K562 (cell line): ENCODE data around the gene RTL10. TPM values are rescaled to one million over a fixed set of nuclear protein-coding genes. Genes with fewer than 3 reads are reported as not detected.

Source experiments
- ATAC-seq: fragments of 200-7000 bp; cut with Tn5 transposase; 3 replicates; pipeline ENCODE4 v1.9.1; 2020; ENCODE audit warnings: moderate library complexity
- BruUV-seq: library from RNA; stranded (reverse); fragments of 400-500 nt; replicated peaks from 2 replicates; lab custom pipeline; 2021; lab: Mats Ljungman, UMichigan
- CTCF ChIA-PET: fragments of 300-600 bp; formaldehyde crosslinking; extraction: SDS; loops from one replicate; lab custom pipeline; 2021; ENCODE audit warnings: low intra/inter-chr PET ratio; lab: Yijun Ruan, JAX
- POLR2A ChIA-PET: fragments of 300-600, 350-650 bp; sonication (Branson Sonifier 250); formaldehyde crosslinking; extraction: SDS; loops from one replicate; lab custom pipeline; 2021; ENCODE audit warnings: antibody characterized with exemption, inconsistent platforms; lab: Yijun Ruan, JAX
- DNase-seq, 4 experiments: peaks; one replicate each; pipeline versions ENCODE4 v3.0.0 to v3.0.0-alpha.2; 2011 to 2018; ENCODE audit warnings: low spot score in 3 of 4, mixed read lengths in 3 of 4; ENCODE audit errors: extremely low read depth in 1 of 4
- FAIRE-seq: peaks from 2 replicates; lab custom pipeline; 2011; peaks lifted over from hg19 to GRCh38; lab: Jason Lieb, UNC
- H2AFZ ChIP-seq: 2 replicates; pipeline ENCODE4 v1.6.0; 2011; ENCODE audit warnings: low read depth, low read length, control low read depth, inconsistent platforms
- H3K27ac ChIP-seq: fragments of 200-600 bp; 3 replicates; pipeline ENCODE4 v1.8.0; 2011; ENCODE audit warnings: low read depth, mild to moderate bottlenecking, control low read depth, inconsistent platforms, low read length, moderate library complexity, mixed read lengths; ENCODE audit errors: extremely low read depth
- H3K27me3 ChIP-seq, 2 experiments: fragments of 300-600 bp in 1 of 2; 2 replicates in 1 of 2; 3 replicates in 1 of 2; pipeline versions ENCODE4 v1.6.0 to v1.8.0; 2011; ENCODE audit warnings: inconsistent platforms in 2 of 2, low read length in 2 of 2, mild to moderate bottlenecking in 1 of 2, mixed read lengths in 1 of 2, moderate library complexity in 1 of 2; ENCODE audit not compliant: control insufficient read depth in 2 of 2, insufficient read depth in 2 of 2
- H3K36me3 ChIP-seq: fragments of 300-600 bp; 3 replicates; pipeline ENCODE4 v1.8.0; 2011; ENCODE audit warnings: mild to moderate bottlenecking, low read length, inconsistent platforms; ENCODE audit not compliant: control insufficient read depth, insufficient read depth
- H3K4me1 ChIP-seq, 2 experiments: fragments of 200-600 bp in 1 of 2; replicated peaks in 1 of 2; 2 replicates in 1 of 2; 3 replicates in 1 of 2; pipeline versions ENCODE4 v1.5.1 to v1.8.0; 2011; ENCODE audit warnings: inconsistent platforms in 2 of 2, low read length in 2 of 2, mild to moderate bottlenecking in 1 of 2, mixed read lengths in 1 of 2, moderate library complexity in 1 of 2; ENCODE audit not compliant: control insufficient read depth in 2 of 2, insufficient read depth in 2 of 2
- H3K4me2 ChIP-seq: 2 replicates; pipeline ENCODE4 v1.6.1; 2011; ENCODE audit warnings: low read length, control low read depth, inconsistent platforms, mixed read lengths; ENCODE audit not compliant: insufficient read depth
- H3K4me3 ChIP-seq: fragments of 200-600 bp; sonication (generic), shearing (Covaris generic); 2 replicates; pipeline ENCODE4 v1.5.1; 2016; ENCODE audit warnings: control low read depth, inconsistent platforms
- H3K79me2 ChIP-seq: fragments of 200-600 bp; 3 replicates; pipeline ENCODE4 v1.8.0; 2011; ENCODE audit warnings: low read length, inconsistent platforms; ENCODE audit not compliant: control insufficient read depth, insufficient read depth
- H3K9ac ChIP-seq, 2 experiments: 2 replicates each; pipeline versions ENCODE4 v1.6.0 to v1.6.1; 2011; ENCODE audit warnings: low read depth in 2 of 2, low read length in 2 of 2, control low read depth in 1 of 2, inconsistent platforms in 1 of 2, mild to moderate bottlenecking in 1 of 2, mixed read lengths in 1 of 2; ENCODE audit not compliant: insufficient read depth in 1 of 2
- H3K9me1 ChIP-seq: one replicate; pipeline ENCODE4 v1.6.0; 2011; ENCODE audit warnings: inconsistent platforms, mild to moderate bottlenecking, low read length, moderate library complexity; ENCODE audit not compliant: control insufficient read depth, insufficient read depth
- H3K9me3 ChIP-seq: replicated peaks from 2 replicates; pipeline ENCODE4 v1.5.1; 2011; ENCODE audit warnings: low read depth, low read length, inconsistent platforms; ENCODE audit not compliant: control insufficient read depth, insufficient read depth
- H4K20me1 ChIP-seq: replicated peaks from 2 replicates; pipeline ENCODE4 v1.6.1; 2011; ENCODE audit warnings: low read length, inconsistent platforms, mixed read lengths; ENCODE audit not compliant: control insufficient read depth, insufficient read depth
- CBX3 ChIP-seq, 2 experiments: IDR thresholded peaks; 1 replicate in 1 of 2; 2 replicates in 1 of 2; pipeline ENCODE4 v1.6.1; 2012; ENCODE audit warnings: inconsistent platforms in 2 of 2, low read length in 2 of 2, borderline replicate concordance in 1 of 2, control low read depth in 1 of 2
- CEBPB ChIP-seq: fragments of 450-650 bp; IDR thresholded peaks from 2 replicates; pipeline ENCODE4 v1.6.1; 2016; ENCODE audit warnings: missing genetic modification characterization, missing compliant biosample characterization
- HDAC6 ChIP-seq: IDR thresholded peaks from 2 replicates; pipeline ENCODE4 v1.6.1; 2012; ENCODE audit warnings: low read depth, mild to moderate bottlenecking, control low read depth, inconsistent platforms, low read length, moderate library complexity
- NCOR1 ChIP-seq: fragments of 450-650 bp; IDR thresholded peaks from 2 replicates; pipeline ENCODE4 v1.6.1; 2016; ENCODE audit warnings: mild to moderate bottlenecking, moderate library complexity
- POLR2G ChIP-seq: fragments of 200-400 bp; formaldehyde crosslinking; IDR thresholded peaks from 2 replicates; pipeline ENCODE4 v1.6.1; 2017; ENCODE audit warnings: low read depth, mild to moderate bottlenecking, antibody characterized with exemption, low read length, moderate library complexity
- SETDB1 ChIP-seq: IDR thresholded peaks from one replicate; pipeline ENCODE4 v1.6.1; 2012; ENCODE audit warnings: low read length, control low read depth, inconsistent platforms
- ZNF408 ChIP-seq: fragments of 250-450 bp; sonication (Bioruptor Pico); IDR thresholded peaks from 2 replicates; pipeline ENCODE4 v1.4.0; 2020; ENCODE audit warnings: low read depth, mild to moderate bottlenecking, moderate library complexity
- WGBS: fragments of 100-300 bp; shearing (Covaris generic); methylation state at CpG from one replicate; pipeline ENCODE4 v1.1.6; 2016; ENCODE audit warnings: low coverage, mixed read lengths; ENCODE audit not compliant: insufficient coverage; ENCODE audit errors: missing lambda C conversion rate; 5-methylcytosine and 5-hydroxymethylcytosine counted together
- in situ Hi-C: fragments of 300-500 bp; cut with MboI; formaldehyde crosslinking; loops from 4 replicates; pipeline ENCODE4 v1.15.0; 2018; ENCODE audit warnings: inconsistent platforms, mixed read lengths
- intact Hi-C: fragments of 100-400 bp; cut with micrococcal nuclease; formaldehyde crosslinking; loops from 2 replicates; pipeline ENCODE4 v1.14.2; 2022
- polyA plus RNA-seq, 8 experiments: library from polyadenylated mRNA; depleted of rRNA in 4 of 8; stranded (reverse) in 5 of 8; unstranded in 3 of 8; fragments of >200 nt; fragmentation: Nextera tagmentation in 2 of 8; fragmentation: Illumina TruSeq in 1 of 8; extraction: Ambion mirVana in 2 of 8; extraction: Trizol in 1 of 8; gene quantifications; 2 replicates each; pipeline versions ENCODE4 v1.2.1 to v1.2.3, GENCODE V29; 2011 to 2014; ENCODE audit warnings: inconsistent platforms in 1 of 8, missing spikeins in 1 of 8
- total RNA-seq, 7 experiments: library from RNA; depleted of rRNA in 6 of 7; stranded (reverse); fragments of >200 nt in 6 of 7; fragmentation: Illumina TruSeq in 2 of 7; extraction: Trizol in 2 of 7; gene quantifications; 2 replicates each; pipeline versions ENCODE4 v1.2.1 to v1.2.3, GENCODE V29; 2011 to 2021; ENCODE audit warnings: low replicate concordance in 1 of 7
- TF ChIP-seq, protein P1 (sequence below): conservative IDR thresholded peaks from 2 replicates; pipeline ENCODE4 v1.6.1; 2011; ENCODE audit warnings: low read depth, mild to moderate bottlenecking, low read length; ENCODE audit not compliant: control insufficient read depth
- TF ChIP-seq, protein P2 (sequence below), 2 experiments: fragments of 450-650 bp in 1 of 2; sonication (generic) in 1 of 2; formaldehyde crosslinking in 1 of 2; IDR thresholded peaks; 2 replicates each; pipeline versions ENCODE4 v1.7.1 to v1.9.0; 2016 to 2022; ENCODE audit warnings: inconsistent platforms in 1 of 2, mild to moderate bottlenecking in 1 of 2, missing genetic modification reagents in 1 of 2

RTL10 gene
- total and polyA plus RNA-seq, 9 of the 15 experiments (the other 6 are each of a cell fraction or from before 2014, with no cell fraction given): 19.8 to 75.5 (median 32.5) TPM

DNA sequence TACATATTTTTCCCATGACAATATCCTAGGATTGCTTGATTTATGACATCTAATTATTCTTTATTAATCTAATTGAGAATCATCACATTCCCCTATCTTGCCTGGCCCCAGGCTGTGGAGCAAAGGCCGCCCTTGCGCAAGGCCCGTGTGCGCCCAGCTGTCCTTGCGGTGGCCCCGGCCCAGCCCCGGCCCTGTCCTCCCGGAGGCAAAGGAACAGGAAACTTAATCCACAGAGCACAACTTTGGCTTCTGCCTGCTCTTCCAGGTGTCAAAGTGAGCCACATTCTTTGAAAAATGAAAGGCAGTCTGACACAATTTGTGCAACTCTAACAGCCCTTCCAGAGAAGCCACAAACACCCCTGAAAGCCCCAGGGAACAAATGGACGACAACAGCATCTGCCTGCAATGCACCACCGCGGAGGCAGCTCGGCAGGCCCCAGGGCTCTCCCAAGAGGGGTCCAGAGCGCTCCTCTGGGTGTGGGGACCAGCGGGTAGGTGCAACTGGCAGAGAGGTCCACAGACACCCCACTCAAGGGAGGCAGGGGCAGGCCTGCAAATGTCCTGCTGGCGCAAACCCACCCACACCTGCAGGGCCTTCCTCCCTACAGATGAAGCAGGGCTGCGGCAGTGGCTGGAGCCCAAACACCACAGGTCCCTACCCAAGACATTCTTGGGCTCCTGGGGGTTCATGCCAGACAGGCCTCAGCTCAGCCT is 30.3 kb downstream of the RTL10 start:
- Histone ChIP-seq H3K36me3 (no peaks in the 10 kb centered on the region; the same call in 2 of the 3 replicates), H3K27ac (no peak overlapping the region), H3K27me3 (no peaks in the 10 kb centered on the region), H3K4me1 (peaks cover 13 to 52% of the 10 kb centered on the region in 2 experiments; a peak in 4 of 5 replicates), H2AFZ (no peak overlapping the region; the same call in 1 of the 2 replicates), H3K4me3 (no peak overlapping the region), H3K79me2 (no peaks in the 10 kb centered on the region), H3K9me3 (no peaks in the 10 kb centered on the region; the same call in 1 of the 2 replicates), H3K9me1 (peaks cover 3% of the 10 kb centered on the region), H4K20me1 (no peaks in the 10 kb centered on the region; the same call in 1 of the 2 replicates), H3K4me2 (no peak overlapping the region), H3K9ac (peak overlapping the region in 1 of 2 experiments; percentile 82; a peak in 2 of 4 replicates)
- no peak for FAIRE-seq
- no peak for DNase-seq
- no TSS peak for BruUV-seq
- no peak for ATAC-seq
- WGBS: 72% methylated on average over 16 of the region's 16 CpGs
- in situ Hi-C loops (no loop called here), intact Hi-C loops (no loop called here)
- CTCF ChIA-PET: no interaction called here
- POLR2A ChIA-PET: interaction anchor here (0.6 to 16.0 kb wide), 6 partner anchors 8 to 117 kb away, joined by 3 to 247 read pairs (median 5); partner anchors contain the start of genes COMT and TXNRD2
- TF ChIP-seq SETDB1 (peak; percentile 29), HDAC6 (peak; percentile 18; the same call in 1 of the 2 replicates), ZNF408 (CRISPR knock-in tag) (no peak), POLR2G (peak; percentile 29; the same call in 1 of the 2 replicates), NCOR1 (no peak), CBX3 (IDR thresholded peaks at IDR 0.05; ENCODE audit: borderline replicate concordance in 1 of 2, low read length in 2 of 2) (peak in 1 of 2 experiments; percentile 51; a peak in 1 of 3 replicates), CEBPB (peak; percentile 99)
- TF ChIP-seq, protein P1, sequence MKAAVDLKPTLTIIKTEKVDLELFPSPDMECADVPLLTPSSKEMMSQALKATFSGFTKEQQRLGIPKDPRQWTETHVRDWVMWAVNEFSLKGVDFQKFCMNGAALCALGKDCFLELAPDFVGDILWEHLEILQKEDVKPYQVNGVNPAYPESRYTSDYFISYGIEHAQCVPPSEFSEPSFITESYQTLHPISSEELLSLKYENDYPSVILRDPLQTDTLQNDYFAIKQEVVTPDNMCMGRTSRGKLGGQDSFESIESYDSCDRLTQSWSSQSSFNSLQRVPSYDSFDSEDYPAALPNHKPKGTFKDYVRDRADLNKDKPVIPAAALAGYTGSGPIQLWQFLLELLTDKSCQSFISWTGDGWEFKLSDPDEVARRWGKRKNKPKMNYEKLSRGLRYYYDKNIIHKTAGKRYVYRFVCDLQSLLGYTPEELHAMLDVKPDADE: 0 out of 2 replicates have a peak, but pooled peaks have one; percentile 10
- TF ChIP-seq, protein P2, sequence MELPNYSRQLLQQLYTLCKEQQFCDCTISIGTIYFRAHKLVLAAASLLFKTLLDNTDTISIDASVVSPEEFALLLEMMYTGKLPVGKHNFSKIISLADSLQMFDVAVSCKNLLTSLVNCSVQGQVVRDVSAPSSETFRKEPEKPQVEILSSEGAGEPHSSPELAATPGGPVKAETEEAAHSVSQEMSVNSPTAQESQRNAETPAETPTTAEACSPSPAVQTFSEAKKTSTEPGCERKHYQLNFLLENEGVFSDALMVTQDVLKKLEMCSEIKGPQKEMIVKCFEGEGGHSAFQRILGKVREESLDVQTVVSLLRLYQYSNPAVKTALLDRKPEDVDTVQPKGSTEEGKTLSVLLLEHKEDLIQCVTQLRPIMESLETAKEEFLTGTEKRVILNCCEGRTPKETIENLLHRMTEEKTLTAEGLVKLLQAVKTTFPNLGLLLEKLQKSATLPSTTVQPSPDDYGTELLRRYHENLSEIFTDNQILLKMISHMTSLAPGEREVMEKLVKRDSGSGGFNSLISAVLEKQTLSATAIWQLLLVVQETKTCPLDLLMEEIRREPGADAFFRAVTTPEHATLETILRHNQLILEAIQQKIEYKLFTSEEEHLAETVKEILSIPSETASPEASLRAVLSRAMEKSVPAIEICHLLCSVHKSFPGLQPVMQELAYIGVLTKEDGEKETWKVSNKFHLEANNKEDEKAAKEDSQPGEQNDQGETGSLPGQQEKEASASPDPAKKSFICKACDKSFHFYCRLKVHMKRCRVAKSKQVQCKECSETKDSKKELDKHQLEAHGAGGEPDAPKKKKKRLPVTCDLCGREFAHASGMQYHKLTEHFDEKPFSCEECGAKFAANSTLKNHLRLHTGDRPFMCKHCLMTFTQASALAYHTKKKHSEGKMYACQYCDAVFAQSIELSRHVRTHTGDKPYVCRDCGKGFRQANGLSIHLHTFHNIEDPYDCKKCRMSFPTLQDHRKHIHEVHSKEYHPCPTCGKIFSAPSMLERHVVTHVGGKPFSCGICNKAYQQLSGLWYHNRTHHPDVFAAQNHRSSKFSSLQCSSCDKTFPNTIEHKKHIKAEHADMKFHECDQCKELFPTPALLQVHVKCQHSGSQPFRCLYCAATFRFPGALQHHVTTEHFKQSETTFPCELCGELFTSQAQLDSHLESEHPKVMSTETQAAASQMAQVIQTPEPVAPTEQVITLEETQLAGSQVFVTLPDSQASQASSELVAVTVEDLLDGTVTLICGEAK (IDR thresholded peaks at IDR 0.05): no peak
- TF ChIP-seq, protein P2 (CRISPR knock-in tag; IDR thresholded peaks at IDR 0.05): peak; percentile 47; the same call in 1 of the 2 replicates
